Stimulated activated CD8-positive, alpha-beta memory T cell treated with anti-CD3 and anti-CD28 coated beads, Interleukin-7, amount 100 ng/mL, for 1 hour (primary cell): Measurements from ENCODE around the gene OMP.

Experiments used
- DNase-seq, 2 donors: peaks; one replicate each; pipeline ENCODE4 v3.0.0-alpha.2; 2020; ENCODE audit warnings: low read depth in 2 of 2

OMP gene

GRCh38 chr11:77104727-77105126 is 2.1 kb downstream of the OMP start:
- no peak for DNase-seq

- DNase-seq, result no peak
These were observed 3.7 kb downstream of the OMP start for GRCh38 chr11:77106321-77106720.

- DNase-seq, result no peak
These were observed 4.1 kb downstream of the OMP start for GRCh38 chr11:77106759-77107158.

GRCh38 chr11:77107950-77108349 is 5.3 kb downstream of the OMP start:
- DNase-seq, result no peak

GRCh38 chr11:77108436-77108835 is 5.8 kb downstream of the OMP start:
- no peak for DNase-seq

GRCh38 chr11:77109236-77110019 is 6.8 kb downstream of the OMP start:
- DNase-seq, result no peak

- DNase-seq, result no peak
These were observed 8.2 kb downstream of the OMP start for GRCh38 chr11:77110836-77111235.

- no peak for DNase-seq
These were observed 8.6 kb downstream of the OMP start for GRCh38 chr11:77111277-77111676.

GRCh38 chr11:77111946-77112345 is 9.3 kb downstream of the OMP start:
- no peak for DNase-seq

- no peak for DNase-seq
These were observed 10.2 kb downstream of the OMP start for GRCh38 chr11:77112641-77113381.

GRCh38 chr11:77113382-77114088 is 10.9 kb downstream of the OMP start:
- no peak for DNase-seq

GRCh38 chr11:77114089-77114463 is 11.4 kb downstream of the OMP start:
- DNase-seq, result no peak

- no peak for DNase-seq
These were observed 12.6 kb downstream of the OMP start for GRCh38 chr11:77115181-77115611.

- DNase-seq, result no peak
These were observed 13.3 kb downstream of the OMP start for GRCh38 chr11:77115956-77116355.

GRCh38 chr11:77117492-77117891 is 14.9 kb downstream of the OMP start:
- DNase-seq, result no peak

- no peak for DNase-seq
These were observed 15.4 kb downstream of the OMP start for GRCh38 chr11:77118086-77118485.

- DNase-seq, result no peak
These were observed 16.3 kb downstream of the OMP start for GRCh38 chr11:77118971-77119370.

- no peak for DNase-seq
These were observed 16.9 kb downstream of the OMP start for GRCh38 chr11:77119531-77119936.

GRCh38 chr11:77120571-77120970 is 17.9 kb downstream of the OMP start:
- DNase-seq, result no peak

- DNase-seq, result no peak
These were observed 18.5 kb downstream of the OMP start for GRCh38 chr11:77121096-77121640.

- DNase-seq, result no peak
These were observed 19.4 kb downstream of the OMP start for GRCh38 chr11:77121876-77122575.
